ENCODE results near the gene LCE1B.

The LCE1B gene

GRCh38 chr1:152783095-152783494 lies 28.7 kb upstream of the LCE1B start:
- TF ChIP-seq CTCF (IDR thresholded peaks at IDR 0.05; ENCODE audit: insufficient read depth, low read depth, low read length, missing control alignments) = no peak
- H3K4me3 ChIP-seq (ENCODE audit: low read length) = no peak overlapping the region
- DNase-seq (ENCODE audit: low read depth) = peak; percentile 44

- no peak within 1 kb of the TSS for H3K4me3 ChIP-seq (ENCODE audit: low read length)
- peak; percentile 30 for TF ChIP-seq CTCF (IDR thresholded peaks at IDR 0.05; ENCODE audit: insufficient read depth, low read depth, low read length, missing control alignments)
- DNase-seq (ENCODE audit: low read depth) = peak; percentile 91
Measured at GRCh38 chr1:152786077-152786476, 25.7 kb upstream of the LCE1B start, which contains the start of gene LCE1E. TSS of gene LCE1E (plus strand) at chr1:152786257. CDS start at chr1:152787300, 1,043 bp downstream.

- no peak for DNase-seq (ENCODE audit: low read depth)
- H3K4me3 ChIP-seq (ENCODE audit: low read length) = no peak overlapping the region
- TF ChIP-seq CTCF (IDR thresholded peaks at IDR 0.05; ENCODE audit: insufficient read depth, low read depth, low read length, missing control alignments) = no peak
Measured at GRCh38 chr1:152795686-152796085, 16.1 kb upstream of the LCE1B start.

- H3K4me3 ChIP-seq (ENCODE audit: low read length) = no peak within 1 kb of the TSS
- DNase-seq (ENCODE audit: low read depth) = no peak
- no peak for TF ChIP-seq CTCF (IDR thresholded peaks at IDR 0.05; ENCODE audit: insufficient read depth, low read depth, low read length, missing control alignments)
Measured at GRCh38 chr1:152796421-152796820, 15.3 kb upstream of the LCE1B start, which contains the start of gene LCE1D. TSS of gene LCE1D (plus strand) at chr1:152796721. CDS start at chr1:152797795, 1,074 bp downstream.

- no peak for TF ChIP-seq CTCF (IDR thresholded peaks at IDR 0.05; ENCODE audit: insufficient read depth, low read depth, low read length, missing control alignments)
Measured at GRCh38 chr1:152801333-152801732, 10.4 kb upstream of the LCE1B start.

GRCh38 chr1:152806576-152806975 lies 5.2 kb upstream of the LCE1B start, which contains the start of gene LCE1C:
TSS of gene LCE1C (minus strand) at chr1:152806651. CDS start at chr1:152805478, 1,173 bp downstream.
- peak; percentile 81 for DNase-seq (ENCODE audit: low read depth)
- H3K4me3 ChIP-seq (ENCODE audit: low read length) = no peak within 1 kb of the TSS
- no peak for TF ChIP-seq CTCF (IDR thresholded peaks at IDR 0.05; ENCODE audit: insufficient read depth, low read depth, low read length, missing control alignments)

More at GRCh38 chr1:152801333-152801732, 10.4 kb upstream of the LCE1B start:
- no peak overlapping the region for H3K4me3 ChIP-seq (ENCODE audit: low read length)
- peak; percentile 28 for DNase-seq (ENCODE audit: low read depth)

- TF ChIP-seq CTCF (IDR thresholded peaks at IDR 0.05; ENCODE audit: insufficient read depth, low read depth, low read length, missing control alignments) = no peak
- peak; percentile 87 for DNase-seq (ENCODE audit: low read depth)
- H3K4me3 ChIP-seq (ENCODE audit: low read length) = no peak overlapping the region
Measured at GRCh38 chr1:152811050-152811449, 721 bp upstream of the LCE1B start.

All from epithelial cell of esophagus (primary cell).